Measurements from ENCODE around the gene DDX31.

The DDX31 gene

GRCh38 chr9:132543960-132544359 is 125.8 kb downstream of the DDX31 start:
- no peak overlapping the region for H3K27ac ChIP-seq (ENCODE audit: low read depth, low read length)
- no peak overlapping the region for H3K4me3 ChIP-seq (ENCODE audit: low read length)
- no peaks in the 10 kb centered on the region for H3K36me3 ChIP-seq (ENCODE audit: control insufficient read depth, insufficient read depth, low read length)
- peaks cover 5% of the 10 kb centered on the region for H3K27me3 ChIP-seq (ENCODE audit: control insufficient read depth, insufficient read depth, low read length)
- no peak overlapping the region for H3K9ac ChIP-seq (ENCODE audit: low read length)
- no peaks in the 10 kb centered on the region for H3K4me1 ChIP-seq (ENCODE audit: control insufficient read depth, insufficient read depth, low read length)

DNA sequence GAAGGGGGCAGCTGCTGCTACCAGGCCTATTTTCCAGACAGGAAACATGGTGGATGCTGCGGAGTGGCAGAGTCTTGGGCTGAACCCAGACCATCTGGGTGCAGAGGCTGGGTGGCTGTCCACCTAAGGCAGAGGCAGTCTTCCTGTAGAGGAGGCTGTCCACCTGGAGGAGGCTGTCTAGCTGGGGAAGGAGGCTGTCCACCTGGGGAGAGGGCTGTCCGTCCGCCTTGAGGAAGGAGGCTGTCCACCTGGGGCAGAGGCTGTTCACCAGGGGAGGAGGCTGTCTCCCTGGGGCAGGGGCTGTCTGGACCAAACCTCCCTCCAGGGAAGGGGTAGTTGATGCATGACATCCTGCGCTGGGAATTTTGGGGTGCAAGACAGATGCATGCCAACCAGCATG is 126.5 kb downstream of the DDX31 start:
- H3K36me3 ChIP-seq (ENCODE audit: control insufficient read depth, insufficient read depth, low read length): no peaks in the 10 kb centered on the region
- no peak overlapping the region for H3K9ac ChIP-seq (ENCODE audit: low read length)
- no peaks in the 10 kb centered on the region for H3K4me1 ChIP-seq (ENCODE audit: control insufficient read depth, insufficient read depth, low read length)
- H3K27me3 ChIP-seq (ENCODE audit: control insufficient read depth, insufficient read depth, low read length): peaks cover 5% of the 10 kb centered on the region
- no peak overlapping the region for H3K4me3 ChIP-seq (ENCODE audit: low read length)
- no peak overlapping the region for H3K27ac ChIP-seq (ENCODE audit: low read depth, low read length)

Data from rectal smooth muscle tissue (tissue), 1 donor.